PC-9 (cell line): ENCODE results near the gene DOCK6.

Experiments
- CTCF ChIP-seq: fragments of 200-600 bp; sonication (generic); conservative IDR thresholded peaks from 2 replicates; pipeline ENCODE4 v1.6.1; 2017; ENCODE audit warnings: mixed run types, antibody characterized with exemption, mild to moderate bottlenecking, moderate library complexity
- EZH2 ChIP-seq: fragments of 200-600 bp; sonication (generic); IDR thresholded peaks from 2 replicates; pipeline ENCODE4 v1.8.0; 2017; ENCODE audit warnings: antibody characterized with exemption, low read depth

GRCh38 chr19:11304936-11305335, 42.6 kb upstream of the DOCK6 start:
- TF ChIP-seq CTCF, result no peak
- TF ChIP-seq EZH2, result no peak
